GM18505 (cell line): ENCODE data around the gene QSOX1.
"Not testable (repeated sequence)": the region's sequence is repeated elsewhere in the genome, so short reads cannot be mapped to it uniquely, and the experiment has no call there.

ENCODE experiments used
- ATAC-seq: cut with Tn5 transposase; IDR thresholded peaks from one replicate; pipeline ENCODE4 v1.9.1; 2021; ENCODE audit not compliant: unreplicated experiment
- POLR2A ChIP-seq: IDR thresholded peaks from 4 replicates; pipeline ENCODE4 v1.6.1; 2011; ENCODE audit warnings: borderline replicate concordance; ENCODE audit not compliant: insufficient read depth, insufficient read length; ENCODE audit errors: extremely low read depth

The QSOX1 gene

GRCh38 chr1:180154325-180155181, at the start of gene QSOX1:
QSOX1 (plus strand) TSS chr1:180154869; CDS start chr1:180154908, 39 bp downstream.
- peak; percentile 68 for TF ChIP-seq POLR2A
- ATAC-seq: peak; percentile 88

- no peak for TF ChIP-seq POLR2A
- no peak for ATAC-seq
Measured at GRCh38 chr1:180112091-180112490, 42.6 kb upstream of the QSOX1 start.

GRCh38 chr1:180112984-180113647, 41.6 kb upstream of the QSOX1 start:
- no peak for TF ChIP-seq POLR2A
- ATAC-seq: no peak

GRCh38 chr1:180114396-180114945, 40.2 kb upstream of the QSOX1 start:
- no peak for TF ChIP-seq POLR2A
- no peak for ATAC-seq

- no peak for ATAC-seq
- TF ChIP-seq POLR2A: no peak
Measured at GRCh38 chr1:180116964-180117763, 37.5 kb upstream of the QSOX1 start.

- ATAC-seq: no peak
- TF ChIP-seq POLR2A: no peak
Measured at GRCh38 chr1:180117764-180118116, 36.9 kb upstream of the QSOX1 start.

- no peak for TF ChIP-seq POLR2A
- no peak for ATAC-seq
Measured at GRCh38 chr1:180119837-180120236, 34.8 kb upstream of the QSOX1 start.

GRCh38 chr1:180123463-180123936, 31.2 kb upstream of the QSOX1 start:
- no peak for ATAC-seq
- no peak for TF ChIP-seq POLR2A

GRCh38 chr1:180130651-180131050, 24.0 kb upstream of the QSOX1 start:
- ATAC-seq: no peak
- TF ChIP-seq POLR2A: no peak

GRCh38 chr1:180131510-180131909, 23.2 kb upstream of the QSOX1 start:
- no peak for TF ChIP-seq POLR2A
- no peak for ATAC-seq

GRCh38 chr1:180133193-180133592, 21.5 kb upstream of the QSOX1 start:
- TF ChIP-seq POLR2A: no peak
- ATAC-seq: no peak

GRCh38 chr1:180133688-180134087, 21.0 kb upstream of the QSOX1 start:
- not testable (repeated sequence) for ATAC-seq

GRCh38 chr1:180135535-180135934, 19.1 kb upstream of the QSOX1 start:
- no peak for ATAC-seq
- no peak for TF ChIP-seq POLR2A
